Skeletal muscle satellite cell (primary cell): ENCODE results near the gene G3BP2.

Experiments
- H3K27me3 ChIP-seq: 2 replicates; pipeline ENCODE4 v1.7.0; 2013; ENCODE audit warnings: low read length; ENCODE audit not compliant: control insufficient read depth, insufficient read depth
- H3K36me3 ChIP-seq: 2 replicates; pipeline ENCODE4 v1.7.0; 2013; ENCODE audit warnings: mild to moderate bottlenecking, control low read depth, low read length; ENCODE audit not compliant: insufficient read depth
- H3K4me1 ChIP-seq: 2 replicates; pipeline ENCODE4 v1.7.0; 2013; ENCODE audit warnings: low read length; ENCODE audit not compliant: control insufficient read depth, insufficient read depth
- H3K4me2 ChIP-seq: 2 replicates; pipeline ENCODE4 v1.7.0; 2013; ENCODE audit warnings: mild to moderate bottlenecking, low read length
- H3K4me3 ChIP-seq: 2 replicates; pipeline ENCODE4 v1.7.0; 2013; ENCODE audit warnings: low read length
- H3K9ac ChIP-seq: 2 replicates; pipeline ENCODE4 v1.7.0; 2013; ENCODE audit warnings: mild to moderate bottlenecking, low read depth, low read length, moderate library complexity
- H3K9me3 ChIP-seq: replicated peaks from 2 replicates; pipeline ENCODE4 v1.7.0; 2013; ENCODE audit warnings: mild to moderate bottlenecking, control low read depth, low read length

Gene G3BP2

DNA sequence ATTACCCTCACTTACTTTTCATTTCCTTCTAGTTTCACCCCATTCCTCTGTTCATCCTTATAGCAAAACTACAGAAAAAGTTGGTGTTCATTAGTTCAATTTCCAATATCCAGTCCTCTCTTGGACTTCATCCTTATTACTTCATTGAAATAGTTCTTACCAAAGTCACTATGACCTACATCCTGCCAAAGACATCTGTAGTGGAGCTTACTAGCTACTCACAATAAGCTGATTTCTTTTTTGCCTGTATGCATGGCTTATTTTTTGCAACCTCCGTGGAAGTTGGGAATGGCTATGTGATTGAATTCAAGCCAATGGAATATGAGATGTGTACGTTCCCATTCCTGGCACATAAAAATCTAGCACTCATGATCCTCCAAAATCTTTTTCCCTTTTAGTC is 38.3 kb downstream of the G3BP2 start:
- Histone ChIP-seq H3K27me3 (no peaks in the 10 kb centered on the region), H3K36me3 (peaks cover 4% of the 10 kb centered on the region), H3K4me1 (peaks cover 19% of the 10 kb centered on the region), H3K4me2 (no peak overlapping the region), H3K9me3 (no peaks in the 10 kb centered on the region), H3K9ac (no peak overlapping the region), H3K4me3 (no peak overlapping the region)

- no peak overlapping the region for H3K9ac ChIP-seq
- no peak overlapping the region for H3K4me3 ChIP-seq
- no peaks in the 10 kb centered on the region for H3K27me3 ChIP-seq
- peaks cover 20% of the 10 kb centered on the region for H3K4me1 ChIP-seq
- H3K9me3 ChIP-seq, result no peaks in the 10 kb centered on the region
- H3K4me2 ChIP-seq, result no peak overlapping the region
- no peaks in the 10 kb centered on the region for H3K36me3 ChIP-seq
Observed at GRCh38 chr4:75634281-75634680, 38.9 kb downstream of the G3BP2 start.

DNA sequence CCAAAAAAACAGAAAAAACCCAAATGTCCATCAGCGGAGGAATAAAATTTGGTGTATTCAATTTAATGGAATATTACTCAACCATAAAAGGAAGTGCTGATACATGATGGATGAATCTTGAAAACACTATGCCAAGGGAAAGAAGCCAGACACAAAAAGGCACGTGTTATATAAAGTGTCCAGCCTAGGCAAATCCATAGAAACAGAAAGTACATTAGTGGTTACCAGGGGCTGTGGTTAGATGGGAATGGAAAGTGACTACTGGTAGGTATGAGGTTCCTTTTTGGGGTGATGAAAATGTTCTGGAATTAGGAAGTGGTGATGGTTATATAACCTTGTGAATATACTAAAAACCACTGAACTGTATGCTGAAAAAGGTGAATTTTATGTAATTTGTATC is 39.4 kb downstream of the G3BP2 start:
- Histone ChIP-seq H3K9ac (no peak overlapping the region), H3K27me3 (no peaks in the 10 kb centered on the region), H3K4me3 (no peak overlapping the region), H3K4me2 (no peak overlapping the region), H3K36me3 (no peaks in the 10 kb centered on the region), H3K9me3 (no peaks in the 10 kb centered on the region), H3K4me1 (peaks cover 20% of the 10 kb centered on the region)

DNA sequence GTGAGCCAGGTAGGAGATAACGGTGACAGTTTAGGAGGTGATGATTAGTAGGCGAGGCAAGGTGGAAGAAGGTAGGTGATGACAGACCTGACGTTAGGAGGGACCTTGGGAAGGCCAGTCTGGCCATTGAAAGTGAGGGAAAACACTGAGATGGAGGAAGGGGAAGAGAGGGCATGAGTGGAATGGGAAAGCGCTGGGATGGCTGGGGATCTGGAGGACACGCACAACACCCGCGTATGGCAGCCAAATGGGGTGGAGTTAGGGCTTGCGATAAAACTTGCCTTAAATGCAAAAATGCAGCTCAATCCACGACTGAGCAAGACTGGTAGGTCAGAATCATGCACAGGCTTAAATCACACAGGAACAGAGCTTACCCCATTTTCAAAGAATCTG is 42.3 kb downstream of the G3BP2 start:
- no peaks in the 10 kb centered on the region for H3K9me3 ChIP-seq
- H3K4me3 ChIP-seq, result peak overlapping the region; percentile 72
- no peaks in the 10 kb centered on the region for H3K27me3 ChIP-seq
- no peak overlapping the region for H3K9ac ChIP-seq
- peaks cover 20% of the 10 kb centered on the region for H3K4me1 ChIP-seq
- H3K36me3 ChIP-seq, result no peaks in the 10 kb centered on the region
- H3K4me2 ChIP-seq, result peak overlapping the region; percentile 90

- Histone ChIP-seq H3K4me2 (peak within 1 kb of the TSS; percentile 90), H3K4me3 (peak within 1 kb of the TSS; percentile 72)
Observed at GRCh38 chr4:75630174-75630936, 42.9 kb downstream of the G3BP2 start, which contains the start of gene CDKL2. Gene CDKL2 (minus strand): TSS chr4:75630528. CDS start chr4:75625988, 4,540 bp downstream.

DNA sequence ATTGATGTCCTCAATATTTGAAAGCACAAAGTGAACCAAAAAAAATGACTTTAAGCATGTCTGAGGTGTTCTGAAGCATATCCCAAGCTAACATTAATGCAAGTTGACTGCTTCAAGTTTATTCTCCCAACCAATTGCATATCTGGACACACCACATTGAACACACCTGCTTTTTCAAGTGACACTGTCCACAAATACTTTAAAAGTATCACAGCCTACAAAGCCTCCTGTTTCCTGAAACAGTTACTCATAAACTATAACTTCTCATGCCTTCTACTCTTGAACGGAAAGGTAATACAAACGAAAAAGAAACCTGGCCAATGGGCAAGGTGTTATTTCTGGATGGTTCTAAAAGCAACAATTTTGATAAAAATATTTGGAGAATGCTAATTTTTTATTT is 44.0 kb downstream of the G3BP2 start:
- Histone ChIP-seq H3K27me3 (no peaks in the 10 kb centered on the region), H3K9me3 (no peaks in the 10 kb centered on the region), H3K4me2 (no peak overlapping the region), H3K4me1 (peaks cover 12% of the 10 kb centered on the region), H3K36me3 (no peaks in the 10 kb centered on the region), H3K9ac (no peak overlapping the region), H3K4me3 (no peak overlapping the region)

More at GRCh38 chr4:75630174-75630936, 42.9 kb downstream of the G3BP2 start, which contains the start of gene CDKL2:
- H3K36me3 ChIP-seq, result no peaks in the 10 kb centered on the region
- peaks cover 20% of the 10 kb centered on the region for H3K4me1 ChIP-seq
- no peaks in the 10 kb centered on the region for H3K27me3 ChIP-seq
- H3K9me3 ChIP-seq, result no peaks in the 10 kb centered on the region
- no peak within 1 kb of the TSS for H3K9ac ChIP-seq

DNA sequence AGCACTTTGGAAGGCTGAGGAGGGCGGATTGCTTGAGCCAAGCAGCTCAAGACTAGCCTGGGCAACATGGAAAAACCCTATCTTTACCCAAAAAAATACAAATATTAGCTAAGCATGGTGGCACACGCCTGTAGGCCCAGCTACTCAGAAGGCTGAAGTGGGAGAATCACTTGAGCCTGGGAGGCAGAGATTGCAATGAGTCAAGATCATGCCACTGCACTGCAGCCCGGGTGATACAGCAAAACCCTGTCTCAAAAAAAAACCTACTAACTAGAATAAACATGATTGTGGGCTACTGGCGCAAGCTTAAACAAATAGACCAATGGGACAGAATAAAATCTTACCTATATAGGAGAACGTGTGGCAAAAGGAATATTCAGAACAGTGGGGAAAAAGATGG is 50.2 kb downstream of the G3BP2 start:
- Histone ChIP-seq H3K4me2 (no peak overlapping the region), H3K9me3 (no peaks in the 10 kb centered on the region), H3K4me1 (no peaks in the 10 kb centered on the region), H3K27me3 (no peaks in the 10 kb centered on the region), H3K9ac (no peak overlapping the region), H3K4me3 (no peak overlapping the region), H3K36me3 (no peaks in the 10 kb centered on the region)

DNA sequence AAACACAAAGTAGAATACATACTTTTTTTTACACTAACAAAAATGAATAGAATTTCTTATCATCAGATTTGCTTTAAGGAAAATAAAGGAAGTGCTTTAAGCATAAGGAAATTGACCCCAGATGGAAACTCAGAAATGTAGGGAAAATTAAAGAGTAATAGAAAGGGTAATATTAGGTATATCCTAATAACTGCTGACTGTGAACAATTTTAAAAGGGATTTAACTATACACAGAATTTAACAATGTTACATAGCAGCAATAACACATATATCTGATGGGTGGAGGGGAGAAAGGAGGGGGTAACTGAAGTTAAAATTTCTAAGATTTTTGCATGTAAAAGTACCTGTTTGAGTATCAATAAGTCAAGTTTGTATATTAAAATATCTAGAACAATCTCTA is 51.5 kb downstream of the G3BP2 start:
- no peak overlapping the region for H3K9ac ChIP-seq
- no peak overlapping the region for H3K4me2 ChIP-seq
- H3K36me3 ChIP-seq, result no peaks in the 10 kb centered on the region
- no peaks in the 10 kb centered on the region for H3K27me3 ChIP-seq
- H3K9me3 ChIP-seq, result no peaks in the 10 kb centered on the region
- no peak overlapping the region for H3K4me3 ChIP-seq
- H3K4me1 ChIP-seq, result no peaks in the 10 kb centered on the region

DNA sequence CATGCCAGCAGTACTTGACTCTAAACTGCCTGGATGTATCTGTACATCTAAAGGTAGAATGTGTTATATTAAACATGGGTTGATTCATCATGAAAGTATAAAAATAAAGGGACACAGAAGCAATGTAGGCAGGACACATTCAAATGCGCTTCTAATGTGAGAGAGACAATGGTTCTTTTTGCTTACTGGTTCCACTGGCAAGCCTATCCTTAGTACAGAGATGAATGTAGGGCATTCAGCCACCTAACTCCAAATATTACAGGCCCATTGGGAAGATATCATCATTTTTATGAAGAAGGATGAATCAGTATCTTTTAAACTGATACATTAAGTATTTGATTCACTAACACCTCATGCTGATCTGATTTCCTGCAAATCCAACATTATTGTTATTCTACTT is 60.9 kb downstream of the G3BP2 start:
- Histone ChIP-seq H3K4me2 (no peak overlapping the region), H3K4me3 (no peak overlapping the region), H3K27me3 (no peaks in the 10 kb centered on the region), H3K36me3 (no peaks in the 10 kb centered on the region), H3K9me3 (no peaks in the 10 kb centered on the region), H3K9ac (no peak overlapping the region), H3K4me1 (no peaks in the 10 kb centered on the region)

GRCh38 chr4:75605928-75606327 is 67.3 kb downstream of the G3BP2 start:
- Histone ChIP-seq H3K9me3 (no peaks in the 10 kb centered on the region), H3K4me1 (no peaks in the 10 kb centered on the region), H3K9ac (no peak overlapping the region), H3K36me3 (no peaks in the 10 kb centered on the region), H3K4me2 (no peak overlapping the region), H3K4me3 (no peak overlapping the region), H3K27me3 (no peaks in the 10 kb centered on the region)

DNA sequence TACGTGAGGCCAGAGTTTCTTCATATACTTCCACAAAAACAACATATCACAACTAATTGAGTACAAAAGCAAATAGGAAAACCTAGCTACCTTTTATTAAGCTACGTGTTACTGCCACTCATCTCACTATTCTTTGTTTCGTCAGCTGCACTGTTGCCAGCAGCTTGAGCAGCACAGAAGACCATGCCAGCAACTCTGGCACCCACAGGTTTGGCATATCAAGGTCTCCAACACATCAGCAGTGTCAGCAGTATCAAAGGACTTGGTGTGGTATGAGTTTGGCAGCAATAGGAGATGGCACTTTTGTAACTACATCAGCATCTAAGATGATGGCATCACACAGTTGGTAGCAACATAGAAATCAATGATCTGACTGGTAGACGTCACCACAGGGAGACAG is 73.6 kb downstream of the G3BP2 start:
- no peaks in the 10 kb centered on the region for H3K9me3 ChIP-seq
- no peak overlapping the region for H3K4me3 ChIP-seq
- no peaks in the 10 kb centered on the region for H3K36me3 ChIP-seq
- H3K9ac ChIP-seq, result no peak overlapping the region
- no peaks in the 10 kb centered on the region for H3K4me1 ChIP-seq
- no peaks in the 10 kb centered on the region for H3K27me3 ChIP-seq
- H3K4me2 ChIP-seq, result no peak overlapping the region

GRCh38 chr4:75598390-75598789 is 74.8 kb downstream of the G3BP2 start:
- no peaks in the 10 kb centered on the region for H3K27me3 ChIP-seq
- H3K4me2 ChIP-seq, result no peak overlapping the region
- H3K4me3 ChIP-seq, result no peak overlapping the region
- H3K4me1 ChIP-seq, result no peaks in the 10 kb centered on the region
- no peaks in the 10 kb centered on the region for H3K9me3 ChIP-seq
- no peaks in the 10 kb centered on the region for H3K36me3 ChIP-seq
- no peak overlapping the region for H3K9ac ChIP-seq
